ENCODE data around the gene LRRFIP2. TPM values are rescaled to one million over a fixed set of nuclear protein-coding genes. Genes with fewer than 3 reads are reported as not detected.

LRRFIP2 gene
- total and polyA plus RNA-seq, 4 donors = 45.7 to 74.3 (median 67.1) TPM

DNA sequence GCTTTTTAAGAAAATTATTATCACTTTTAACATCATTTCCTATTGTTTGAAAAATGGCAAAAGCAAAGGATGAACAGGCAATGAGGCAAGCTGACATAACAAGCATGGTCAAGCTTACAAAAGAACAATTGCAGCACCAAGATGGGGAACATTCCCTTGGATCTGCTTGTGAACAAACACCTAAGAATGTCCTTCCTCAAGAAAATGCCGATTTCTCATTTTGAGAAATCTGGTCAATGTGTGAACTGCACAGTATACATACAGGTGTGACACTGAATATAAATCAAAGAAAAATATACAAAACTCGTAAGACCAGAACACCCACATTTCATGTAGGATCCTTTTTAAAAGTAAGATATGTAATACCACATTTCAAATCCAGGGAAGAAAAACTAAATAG lies 58.9 kb downstream of the LRRFIP2 start:
- no peak overlapping the region for H3K27ac ChIP-seq (ENCODE audit: low read depth, low read length)
- H3K27me3 ChIP-seq (ENCODE audit: control insufficient read depth, insufficient read depth, low read length) = no peaks in the 10 kb centered on the region
- H3K36me3 ChIP-seq (ENCODE audit: control insufficient read depth, insufficient read depth, low read length) = no peaks in the 10 kb centered on the region
- WGBS (ENCODE audit: insufficient coverage) = no CpG with 5 or more reads among the region's 2 CpGs
- no peaks in the 10 kb centered on the region for H3K9me3 ChIP-seq (ENCODE audit: control insufficient read depth, insufficient read depth, low read length)
- no peaks in the 10 kb centered on the region for H3K4me1 ChIP-seq (ENCODE audit: control insufficient read depth, insufficient read depth, low read length)
- no peak for DNase-seq (ENCODE audit: low read depth in 4 of 6, low spot score in 6 of 6)
- no peak overlapping the region for H3K4me3 ChIP-seq (ENCODE audit: low read depth, low read length)

DNA sequence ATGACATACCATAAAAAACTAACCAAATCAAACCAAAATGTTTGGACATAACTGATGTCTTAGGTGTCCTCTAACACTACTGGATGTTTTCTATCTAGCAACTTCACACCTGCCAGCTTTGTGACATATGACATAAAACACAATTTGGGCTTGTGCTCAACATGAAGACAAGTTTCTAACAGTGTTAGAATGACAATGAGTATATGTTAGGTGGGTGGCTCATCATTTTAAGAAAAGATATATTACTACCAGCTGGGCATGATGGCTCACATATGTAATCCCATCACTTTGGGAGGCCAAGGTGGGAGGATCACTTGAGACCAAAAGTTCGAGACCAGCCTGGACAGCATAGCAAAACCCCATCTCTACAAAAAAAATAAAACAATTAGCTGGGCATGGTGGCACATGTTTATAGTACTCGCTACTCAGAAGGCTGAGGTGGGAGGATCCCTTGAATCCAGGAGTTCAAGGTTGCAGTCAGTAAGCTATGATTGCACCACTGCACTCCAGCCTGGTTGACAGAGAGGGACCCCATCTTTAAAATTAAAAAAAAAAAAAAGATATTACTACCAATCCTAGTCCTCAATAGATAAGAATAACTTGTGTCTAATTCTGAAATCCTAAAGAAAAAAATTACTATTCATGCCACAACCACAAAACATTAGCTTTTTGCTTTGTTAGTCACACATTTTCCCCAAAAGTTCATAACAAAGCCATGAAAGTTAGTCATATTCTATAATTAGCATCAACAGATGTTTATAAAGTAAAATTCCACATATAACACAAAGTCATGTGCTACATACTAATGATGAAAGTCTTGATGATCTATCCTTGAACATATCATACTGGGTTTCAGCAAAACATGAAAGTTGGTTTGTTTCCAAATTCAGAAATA lies 59.9 kb downstream of the LRRFIP2 start:
- no peaks in the 10 kb centered on the region for H3K27me3 ChIP-seq (ENCODE audit: control insufficient read depth, insufficient read depth, low read length)
- H3K36me3 ChIP-seq (ENCODE audit: control insufficient read depth, insufficient read depth, low read length) = no peaks in the 10 kb centered on the region
- no peak overlapping the region for H3K4me3 ChIP-seq (ENCODE audit: low read depth, low read length)
- H3K4me1 ChIP-seq (ENCODE audit: control insufficient read depth, insufficient read depth, low read length) = no peaks in the 10 kb centered on the region
- H3K27ac ChIP-seq (ENCODE audit: low read depth, low read length) = no peak overlapping the region
- DNase-seq (ENCODE audit: low read depth in 4 of 6, low spot score in 6 of 6) = no peak
- H3K9me3 ChIP-seq (ENCODE audit: control insufficient read depth, insufficient read depth, low read length) = no peaks in the 10 kb centered on the region
- 100% methylated on average over 1 of the region's 2 CpGs for WGBS (ENCODE audit: insufficient coverage)

DNA sequence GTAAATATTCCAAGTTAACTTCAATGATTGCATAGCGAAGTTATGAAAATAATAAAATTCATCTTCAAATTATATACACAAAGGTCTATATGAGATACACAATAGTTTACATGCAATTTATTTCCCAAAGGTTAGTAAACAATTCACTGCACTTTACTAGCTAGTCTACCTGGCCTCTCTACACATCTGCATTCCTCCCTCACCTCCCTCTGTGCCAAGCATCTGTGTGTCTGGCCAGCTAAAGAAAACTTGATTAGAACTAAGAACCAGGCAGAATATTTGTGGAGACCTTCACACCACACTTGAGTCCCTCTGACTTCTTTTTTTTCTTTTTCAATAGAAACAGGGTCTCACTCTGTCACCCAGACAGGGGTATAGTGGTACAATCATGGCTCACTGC lies 61.4 kb downstream of the LRRFIP2 start:
- WGBS (ENCODE audit: insufficient coverage) = no CpG with 5 or more reads among the region's 1 CpG
- no peak for DNase-seq (ENCODE audit: low read depth in 4 of 6, low spot score in 6 of 6)
- Histone ChIP-seq H3K27ac (ENCODE audit: low read depth, low read length) (no peak overlapping the region), H3K27me3 (ENCODE audit: control insufficient read depth, insufficient read depth, low read length) (no peaks in the 10 kb centered on the region), H3K4me1 (ENCODE audit: control insufficient read depth, insufficient read depth, low read length) (no peaks in the 10 kb centered on the region), H3K4me3 (ENCODE audit: low read depth, low read length) (no peak overlapping the region), H3K36me3 (ENCODE audit: control insufficient read depth, insufficient read depth, low read length) (no peaks in the 10 kb centered on the region), H3K9me3 (ENCODE audit: control insufficient read depth, insufficient read depth, low read length) (no peaks in the 10 kb centered on the region)

DNA sequence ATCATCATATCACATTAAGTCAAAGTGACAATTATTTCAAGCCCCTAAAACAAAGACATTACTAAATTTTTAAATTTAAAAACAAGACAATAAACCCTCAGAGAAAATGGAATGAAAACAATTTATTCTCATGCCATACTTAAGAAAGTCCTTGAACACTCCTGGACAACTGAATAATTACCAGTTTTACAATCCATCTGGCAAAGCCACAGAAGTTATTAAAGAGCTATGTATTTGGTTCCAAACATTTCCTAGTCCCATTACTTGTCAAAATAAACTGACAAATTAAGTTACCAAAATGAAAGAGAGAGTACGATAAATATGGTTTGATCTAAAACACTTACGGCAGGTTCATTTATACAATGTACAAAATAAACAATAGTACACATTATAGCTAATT lies 63.2 kb downstream of the LRRFIP2 start:
- DNase-seq (ENCODE audit: low read depth in 4 of 6, low spot score in 6 of 6) = no peak
- Histone ChIP-seq H3K4me3 (ENCODE audit: low read depth, low read length) (no peak overlapping the region), H3K4me1 (ENCODE audit: control insufficient read depth, insufficient read depth, low read length) (no peaks in the 10 kb centered on the region), H3K27ac (ENCODE audit: low read depth, low read length) (no peak overlapping the region), H3K36me3 (ENCODE audit: control insufficient read depth, insufficient read depth, low read length) (no peaks in the 10 kb centered on the region), H3K9me3 (ENCODE audit: control insufficient read depth, insufficient read depth, low read length) (no peaks in the 10 kb centered on the region), H3K27me3 (ENCODE audit: control insufficient read depth, insufficient read depth, low read length) (no peaks in the 10 kb centered on the region)
- no CpG with 5 or more reads among the region's 2 CpGs for WGBS (ENCODE audit: insufficient coverage)

DNA sequence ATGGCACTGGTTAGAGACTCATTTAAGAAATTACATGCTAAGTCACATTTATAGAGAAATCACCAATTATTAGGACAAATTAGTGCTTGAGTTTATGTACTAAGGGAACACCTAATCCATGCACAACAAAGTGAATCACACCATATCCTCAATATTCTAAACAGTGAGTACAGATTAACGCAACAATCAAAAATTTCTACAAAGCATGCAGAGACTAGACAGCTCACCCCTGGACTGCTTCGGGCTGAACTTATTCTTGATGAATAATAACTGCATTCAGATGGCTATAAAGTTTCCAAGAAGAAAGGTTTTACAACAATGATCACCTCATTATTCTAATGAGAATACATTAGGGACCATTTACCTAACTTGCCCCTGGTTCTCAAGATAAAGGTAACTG lies 66.5 kb downstream of the LRRFIP2 start:
- Histone ChIP-seq H3K9me3 (ENCODE audit: control insufficient read depth, insufficient read depth, low read length) (no peaks in the 10 kb centered on the region), H3K4me1 (ENCODE audit: control insufficient read depth, insufficient read depth, low read length) (no peaks in the 10 kb centered on the region), H3K4me3 (ENCODE audit: low read depth, low read length) (no peak overlapping the region), H3K27ac (ENCODE audit: low read depth, low read length) (no peak overlapping the region), H3K36me3 (ENCODE audit: control insufficient read depth, insufficient read depth, low read length) (no peaks in the 10 kb centered on the region), H3K27me3 (ENCODE audit: control insufficient read depth, insufficient read depth, low read length) (no peaks in the 10 kb centered on the region)
- WGBS (ENCODE audit: insufficient coverage) = no CpG with 5 or more reads among the region's 2 CpGs
- DNase-seq (ENCODE audit: low read depth in 4 of 6, low spot score in 6 of 6) = no peak

DNA sequence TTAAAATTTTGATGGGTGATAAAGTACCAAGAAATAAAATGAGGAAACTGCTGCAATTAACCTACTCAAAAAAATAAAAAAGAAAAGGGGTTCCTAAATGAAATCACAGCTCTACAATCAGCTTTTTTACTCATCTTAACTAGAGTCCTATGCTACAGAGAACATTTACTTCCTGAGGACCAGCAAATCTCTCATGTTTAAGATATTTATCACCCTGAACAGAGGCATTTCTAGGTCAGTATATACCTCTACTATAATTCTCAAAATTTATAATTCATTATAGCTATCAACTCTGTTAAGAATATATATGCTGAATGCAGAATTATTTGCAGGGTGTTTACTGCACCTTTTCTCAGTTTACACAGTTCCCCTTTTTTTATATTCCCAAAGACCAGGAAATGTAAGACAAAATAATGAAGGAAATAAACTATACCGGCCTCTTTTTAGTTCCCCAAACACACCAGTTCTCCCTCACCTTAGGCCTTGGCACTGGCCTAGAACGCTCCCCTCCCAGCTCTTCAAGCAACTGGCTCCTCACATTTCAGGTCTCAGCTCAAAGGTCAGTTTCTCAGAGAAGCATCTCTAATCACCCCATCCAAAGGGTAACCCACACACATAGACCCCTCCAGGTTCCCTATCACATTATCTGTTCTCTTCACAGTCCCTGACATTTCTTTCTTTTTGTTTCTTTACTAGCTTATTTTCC lies 71.1 kb downstream of the LRRFIP2 start:
- WGBS (ENCODE audit: insufficient coverage) = 81% methylated on average over 2 of the region's 2 CpGs

DNA sequence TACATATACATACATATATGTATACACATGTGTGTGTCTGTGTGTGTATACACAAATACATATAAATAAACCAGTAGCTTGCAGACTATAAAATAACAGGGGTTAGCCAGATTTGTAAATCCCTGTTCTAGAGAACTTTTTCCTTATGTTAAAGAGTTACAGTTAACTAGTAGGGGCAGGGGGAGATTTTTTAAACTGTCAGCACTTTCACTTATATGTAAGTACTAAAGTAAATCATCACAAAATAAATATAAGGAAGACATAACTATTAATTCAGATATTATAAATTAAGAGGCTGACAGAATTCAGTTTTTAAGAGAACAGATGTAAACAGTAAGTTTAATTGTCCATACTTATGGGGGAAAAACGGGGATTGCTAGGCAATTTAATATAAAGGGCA lies 74.0 kb downstream of the LRRFIP2 start:
- no peaks in the 10 kb centered on the region for H3K9me3 ChIP-seq (ENCODE audit: control insufficient read depth, insufficient read depth, low read length)
- DNase-seq (ENCODE audit: low read depth in 4 of 6, low spot score in 6 of 6) = no peak
- no peak overlapping the region for H3K27ac ChIP-seq (ENCODE audit: low read depth, low read length)
- H3K36me3 ChIP-seq (ENCODE audit: control insufficient read depth, insufficient read depth, low read length) = no peaks in the 10 kb centered on the region
- H3K4me3 ChIP-seq (ENCODE audit: low read depth, low read length) = no peak overlapping the region
- WGBS (ENCODE audit: insufficient coverage) = no CpG with 5 or more reads among the region's 1 CpG
- H3K27me3 ChIP-seq (ENCODE audit: control insufficient read depth, insufficient read depth, low read length) = no peaks in the 10 kb centered on the region
- H3K4me1 ChIP-seq (ENCODE audit: control insufficient read depth, insufficient read depth, low read length) = no peaks in the 10 kb centered on the region

More for the DNA sequence above, 71.1 kb downstream of the LRRFIP2 start:
- no peak for DNase-seq (ENCODE audit: low read depth in 4 of 6, low spot score in 6 of 6)
- H3K9me3 ChIP-seq (ENCODE audit: control insufficient read depth, insufficient read depth, low read length) = no peaks in the 10 kb centered on the region
- no peaks in the 10 kb centered on the region for H3K27me3 ChIP-seq (ENCODE audit: control insufficient read depth, insufficient read depth, low read length)
- no peak overlapping the region for H3K4me3 ChIP-seq (ENCODE audit: low read depth, low read length)
- no peaks in the 10 kb centered on the region for H3K4me1 ChIP-seq (ENCODE audit: control insufficient read depth, insufficient read depth, low read length)
- H3K36me3 ChIP-seq (ENCODE audit: control insufficient read depth, insufficient read depth, low read length) = no peaks in the 10 kb centered on the region
- H3K27ac ChIP-seq (ENCODE audit: low read depth, low read length) = no peak overlapping the region

DNA sequence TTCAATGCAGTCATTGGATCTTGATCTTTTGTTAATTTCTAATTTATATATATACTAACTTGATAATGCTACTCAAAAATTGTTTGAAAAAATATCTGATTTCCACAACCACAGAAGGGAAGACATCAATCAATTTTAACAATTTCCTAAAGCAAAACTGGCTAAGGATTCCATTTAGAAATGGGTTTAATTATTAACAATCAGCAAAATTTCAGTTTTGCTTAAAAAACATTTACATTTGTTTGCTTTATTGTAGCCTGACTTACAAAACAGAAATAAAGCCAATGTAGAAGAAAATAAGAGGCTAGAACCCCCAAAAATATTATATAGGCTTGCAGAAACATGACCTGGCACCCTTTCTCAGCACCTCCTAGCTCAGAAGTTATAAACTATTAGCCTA lies 74.9 kb downstream of the LRRFIP2 start:
- Histone ChIP-seq H3K27ac (ENCODE audit: low read depth, low read length) (no peak overlapping the region), H3K9me3 (ENCODE audit: control insufficient read depth, insufficient read depth, low read length) (no peaks in the 10 kb centered on the region), H3K36me3 (ENCODE audit: control insufficient read depth, insufficient read depth, low read length) (no peaks in the 10 kb centered on the region), H3K4me3 (ENCODE audit: low read depth, low read length) (no peak overlapping the region), H3K27me3 (ENCODE audit: control insufficient read depth, insufficient read depth, low read length) (no peaks in the 10 kb centered on the region), H3K4me1 (ENCODE audit: control insufficient read depth, insufficient read depth, low read length) (no peaks in the 10 kb centered on the region)
- DNase-seq (ENCODE audit: low read depth in 4 of 6, low spot score in 6 of 6) = no peak

DNA sequence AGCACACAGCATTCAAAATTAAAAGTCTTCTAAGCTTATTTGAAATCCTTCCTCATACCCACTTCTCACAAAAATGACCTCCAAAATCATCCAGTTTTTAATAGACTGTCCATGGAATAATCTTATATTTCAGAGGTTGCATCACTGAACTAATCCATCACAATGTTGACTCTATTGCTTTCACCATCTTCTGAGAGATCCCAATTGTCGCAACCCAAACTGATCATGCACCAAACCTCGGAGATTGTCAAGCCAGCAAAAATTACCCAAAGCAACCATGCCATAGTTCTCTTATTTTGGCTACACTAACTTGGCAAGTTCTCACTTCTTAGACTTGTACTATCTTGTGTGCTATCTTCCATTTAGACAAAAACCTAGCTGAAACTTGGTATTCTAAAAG lies 75.5 kb downstream of the LRRFIP2 start:
- no peaks in the 10 kb centered on the region for H3K9me3 ChIP-seq (ENCODE audit: control insufficient read depth, insufficient read depth, low read length)
- WGBS (ENCODE audit: insufficient coverage) = 100% methylated on average over 2 of the region's 2 CpGs
- H3K4me3 ChIP-seq (ENCODE audit: low read depth, low read length) = no peak overlapping the region
- H3K27me3 ChIP-seq (ENCODE audit: control insufficient read depth, insufficient read depth, low read length) = no peaks in the 10 kb centered on the region
- no peak overlapping the region for H3K27ac ChIP-seq (ENCODE audit: low read depth, low read length)
- no peaks in the 10 kb centered on the region for H3K36me3 ChIP-seq (ENCODE audit: control insufficient read depth, insufficient read depth, low read length)
- DNase-seq (ENCODE audit: low read depth in 4 of 6, low spot score in 6 of 6) = no peak
- H3K4me1 ChIP-seq (ENCODE audit: control insufficient read depth, insufficient read depth, low read length) = no peaks in the 10 kb centered on the region

DNA sequence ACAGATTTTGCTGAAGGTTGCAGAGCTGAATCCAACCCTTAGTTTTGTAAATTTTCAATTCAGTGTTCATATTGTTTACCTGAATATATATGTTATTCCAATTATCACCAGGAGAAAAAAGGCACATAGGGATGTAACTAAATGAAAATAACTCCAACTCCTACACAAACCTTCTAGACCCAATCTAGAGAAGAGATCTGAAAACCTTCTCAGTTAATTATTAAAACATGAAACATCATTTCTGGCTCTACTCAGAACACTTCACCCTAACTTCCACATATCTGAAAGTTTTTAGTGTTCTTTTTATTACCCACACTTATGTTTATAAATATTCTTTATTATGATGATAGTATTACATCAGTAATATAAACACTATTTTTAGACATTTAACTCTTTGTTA lies 76.6 kb downstream of the LRRFIP2 start:
- H3K9me3 ChIP-seq (ENCODE audit: control insufficient read depth, insufficient read depth, low read length) = no peaks in the 10 kb centered on the region
- H3K4me3 ChIP-seq (ENCODE audit: low read depth, low read length) = no peak overlapping the region
- DNase-seq (ENCODE audit: low read depth in 4 of 6, low spot score in 6 of 6) = no peak
- H3K27ac ChIP-seq (ENCODE audit: low read depth, low read length) = no peak overlapping the region
- no peaks in the 10 kb centered on the region for H3K4me1 ChIP-seq (ENCODE audit: control insufficient read depth, insufficient read depth, low read length)
- H3K27me3 ChIP-seq (ENCODE audit: control insufficient read depth, insufficient read depth, low read length) = no peaks in the 10 kb centered on the region
- H3K36me3 ChIP-seq (ENCODE audit: control insufficient read depth, insufficient read depth, low read length) = peaks cover 5% of the 10 kb centered on the region
